ENCODE measurements around the gene NIPSNAP2. TPM values are rescaled to one million over a fixed set of nuclear protein-coding genes. Genes with fewer than 3 reads are reported as not detected.
A peak's percentile ranks its signal among the peaks of the same experiment; 100 is the strongest.

Gene NIPSNAP2
- polyA plus RNA-seq, 3 donors, result 43.2 to 97.5 (median 88.0) TPM

DNA sequence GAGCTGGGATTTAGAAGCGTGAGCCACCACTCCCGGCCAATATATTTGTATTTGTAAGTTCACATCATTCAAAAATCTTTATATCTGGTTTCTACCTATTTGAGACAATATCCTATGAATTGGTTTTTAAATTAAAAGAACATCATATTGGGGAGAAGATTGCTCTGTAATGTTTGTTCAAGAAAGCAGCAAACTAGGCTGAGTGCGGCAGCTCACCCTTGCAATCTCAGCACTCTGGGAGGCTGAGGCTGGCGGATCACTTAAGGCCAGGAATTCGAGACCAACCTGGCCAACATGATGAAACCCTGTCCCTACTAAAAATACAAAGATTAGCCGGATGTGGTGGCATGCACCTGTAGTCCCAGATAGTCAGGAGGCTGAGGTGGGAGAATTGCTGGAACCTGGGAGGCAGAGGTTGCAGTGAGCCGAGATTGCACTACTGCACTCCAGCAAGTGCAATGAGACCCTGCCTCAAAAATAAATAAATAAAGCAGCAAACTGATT is 9.4 kb downstream of the NIPSNAP2 start:
- Mint-ChIP-seq H3K36me3 (peaks cover 24 to 44% of the 10 kb centered on the region in 2 donors), H3K4me3 (no peak overlapping the region), H3K27ac (peak overlapping the region in 1 of 7 donors; percentile 65), H3K9me3 (no peaks in the 10 kb centered on the region), H3K27me3 (ENCODE audit: low read depth in 3 of 3) (no peaks in the 10 kb centered on the region), H3K4me1 (peaks cover 3% of the 10 kb centered on the region)
- Histone ChIP-seq H3K4me2 (replicated peaks; ENCODE audit: extremely low read depth, low read length, poor library complexity, severe bottlenecking) (no peak overlapping the region), H4K20me1 (ENCODE audit: insufficient read depth, low read length) (peaks cover 78% of the 10 kb centered on the region), H3K27ac (ENCODE audit: low read depth in 1 of 2, low read length in 2 of 2) (no peak overlapping the region), H3K27me3 (ENCODE audit: control insufficient read depth in 2 of 2, insufficient read depth in 2 of 2, low read length in 2 of 2) (no peaks in the 10 kb centered on the region), H3K4me3 (replicated peaks in 1 of 3; ENCODE audit: low read depth in 2 of 3, low read length in 3 of 3) (no peak overlapping the region), H3K4me1 (ENCODE audit: control insufficient read depth in 1 of 2, insufficient read depth in 2 of 2, low read length in 2 of 2) (no peaks in the 10 kb centered on the region), H3K79me2 (ENCODE audit: insufficient read depth, low read length) (peaks cover 65% of the 10 kb centered on the region), H3K9me3 (replicated peaks in 1 of 2; ENCODE audit: control insufficient read depth in 1 of 2, insufficient read depth in 1 of 2, low read length in 2 of 2) (no peaks in the 10 kb centered on the region), H3K9ac (ENCODE audit: insufficient read depth, low read length, poor library complexity, severe bottlenecking) (no peak overlapping the region), H3K36me3 (replicated peaks in 1 of 2; ENCODE audit: control insufficient read depth in 1 of 2, insufficient read depth in 2 of 2, low read length in 2 of 2) (peaks cover 19 to 25% of the 10 kb centered on the region in 2 donors), H2AFZ (ENCODE audit: insufficient read depth, low read depth, low read length, poor library complexity, severe bottlenecking) (no peak overlapping the region)
- TF ChIP-seq, protein P1, sequence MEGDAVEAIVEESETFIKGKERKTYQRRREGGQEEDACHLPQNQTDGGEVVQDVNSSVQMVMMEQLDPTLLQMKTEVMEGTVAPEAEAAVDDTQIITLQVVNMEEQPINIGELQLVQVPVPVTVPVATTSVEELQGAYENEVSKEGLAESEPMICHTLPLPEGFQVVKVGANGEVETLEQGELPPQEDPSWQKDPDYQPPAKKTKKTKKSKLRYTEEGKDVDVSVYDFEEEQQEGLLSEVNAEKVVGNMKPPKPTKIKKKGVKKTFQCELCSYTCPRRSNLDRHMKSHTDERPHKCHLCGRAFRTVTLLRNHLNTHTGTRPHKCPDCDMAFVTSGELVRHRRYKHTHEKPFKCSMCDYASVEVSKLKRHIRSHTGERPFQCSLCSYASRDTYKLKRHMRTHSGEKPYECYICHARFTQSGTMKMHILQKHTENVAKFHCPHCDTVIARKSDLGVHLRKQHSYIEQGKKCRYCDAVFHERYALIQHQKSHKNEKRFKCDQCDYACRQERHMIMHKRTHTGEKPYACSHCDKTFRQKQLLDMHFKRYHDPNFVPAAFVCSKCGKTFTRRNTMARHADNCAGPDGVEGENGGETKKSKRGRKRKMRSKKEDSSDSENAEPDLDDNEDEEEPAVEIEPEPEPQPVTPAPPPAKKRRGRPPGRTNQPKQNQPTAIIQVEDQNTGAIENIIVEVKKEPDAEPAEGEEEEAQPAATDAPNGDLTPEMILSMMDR (IDR thresholded peaks at IDR 0.05), result no peak
- intact Hi-C loops (cut with micrococcal nuclease), result no loop called here
- DNase-seq, result no peak
- no CpG with 5 or more reads among the region's 7 CpGs for WGBS (ENCODE audit: insufficient coverage)

DNA sequence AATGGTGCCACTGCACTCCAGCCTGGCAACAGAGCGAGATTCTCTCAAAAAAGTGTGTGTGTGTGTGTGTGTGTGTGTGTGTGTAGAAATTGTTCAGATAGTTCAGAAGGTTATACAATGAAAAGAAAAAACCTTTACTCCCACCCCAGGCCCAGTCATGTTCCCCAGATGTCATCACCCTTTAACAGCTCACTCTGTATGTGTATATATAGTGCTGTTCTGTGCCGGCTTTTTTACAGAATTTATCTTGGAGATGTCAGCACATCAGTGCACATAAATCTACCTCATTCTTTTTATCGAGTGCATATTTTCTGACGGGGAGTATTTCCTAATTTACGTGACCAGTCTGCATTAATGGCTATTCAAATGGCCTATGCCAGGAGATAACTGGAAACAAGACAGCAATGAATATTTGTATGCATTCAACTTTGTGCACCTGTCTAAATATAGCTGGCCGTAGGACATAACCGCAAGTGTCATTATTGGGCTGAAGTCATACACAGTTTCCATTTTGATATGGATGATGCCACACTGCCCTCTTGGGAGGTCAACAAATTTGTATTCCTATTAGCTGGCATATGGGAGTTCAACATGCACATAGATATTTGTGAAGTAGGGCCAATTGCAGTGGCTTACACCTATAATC is 11.7 kb downstream of the NIPSNAP2 start:
- Mint-ChIP-seq H3K9me3 (no peaks in the 10 kb centered on the region), H3K36me3 (peaks cover 29 to 48% of the 10 kb centered on the region in 2 donors), H3K4me3 (no peak overlapping the region), H3K27me3 (ENCODE audit: low read depth in 3 of 3) (no peaks in the 10 kb centered on the region), H3K27ac (no peak overlapping the region), H3K4me1 (peaks cover 3% of the 10 kb centered on the region)
- TF ChIP-seq, protein P1 (IDR thresholded peaks at IDR 0.05), result no peak
- Histone ChIP-seq H4K20me1 (ENCODE audit: insufficient read depth, low read length) (peaks cover 58% of the 10 kb centered on the region), H3K9ac (ENCODE audit: insufficient read depth, low read length, poor library complexity, severe bottlenecking) (no peak overlapping the region), H3K36me3 (replicated peaks in 1 of 2; ENCODE audit: control insufficient read depth in 1 of 2, insufficient read depth in 2 of 2, low read length in 2 of 2) (peaks cover 35 to 37% of the 10 kb centered on the region in 2 donors), H3K9me3 (replicated peaks in 1 of 2; ENCODE audit: control insufficient read depth in 1 of 2, insufficient read depth in 1 of 2, low read length in 2 of 2) (no peaks in the 10 kb centered on the region), H3K27ac (ENCODE audit: low read depth in 1 of 2, low read length in 2 of 2) (no peak overlapping the region), H3K79me2 (ENCODE audit: insufficient read depth, low read length) (peaks cover 44% of the 10 kb centered on the region), H3K4me2 (replicated peaks; ENCODE audit: extremely low read depth, low read length, poor library complexity, severe bottlenecking) (no peak overlapping the region), H3K4me3 (replicated peaks in 1 of 3; ENCODE audit: low read depth in 2 of 3, low read length in 3 of 3) (no peak overlapping the region), H3K4me1 (ENCODE audit: control insufficient read depth in 1 of 2, insufficient read depth in 2 of 2, low read length in 2 of 2) (no peaks in the 10 kb centered on the region), H2AFZ (ENCODE audit: insufficient read depth, low read depth, low read length, poor library complexity, severe bottlenecking) (no peak overlapping the region), H3K27me3 (ENCODE audit: control insufficient read depth in 2 of 2, insufficient read depth in 2 of 2, low read length in 2 of 2) (no peaks in the 10 kb centered on the region)
- WGBS (ENCODE audit: insufficient coverage), result 96% methylated on average over 4 of the region's 7 CpGs
- DNase-seq, result no peak
- intact Hi-C loops (cut with micrococcal nuclease), result no loop called here
